RWPE2 (cell line): Measurements from ENCODE around the gene LRRC63.
A peak's percentile ranks its signal among the peaks of the same experiment; 100 is the strongest.

Source experiments
- ATAC-seq: fragments of 200-7000 bp; cut with Tn5 transposase; 3 replicates; pipeline ENCODE4 v1.9.1; 2021; ENCODE audit warnings: low read depth
- DNase-seq: peaks from one replicate; pipeline ENCODE4 v3.0.0-alpha.2; 2020; ENCODE audit warnings: low spot score
- H3K27ac ChIP-seq: fragments of 450-650 bp; 2 replicates; pipeline ENCODE4 v1.5.1; 2017; ENCODE audit warnings: mild to moderate bottlenecking; ENCODE audit not compliant: poor library complexity, severe bottlenecking
- H3K27me3 ChIP-seq: fragments of 250-450 bp; sonication (Bioruptor Pico); 2 replicates; pipeline ENCODE4 v1.5.1; 2021; ENCODE audit warnings: mild to moderate bottlenecking, moderate library complexity; ENCODE audit not compliant: insufficient read depth, poor library complexity, severe bottlenecking
- H3K36me3 ChIP-seq: fragments of 250-450 bp; sonication (Bioruptor Pico); 2 replicates; pipeline ENCODE4 v1.5.1; 2020; ENCODE audit warnings: low read depth, mild to moderate bottlenecking, moderate library complexity
- H3K4me1 ChIP-seq: fragments of 250-450 bp; sonication (Bioruptor Pico); 2 replicates; pipeline ENCODE4 v1.5.1; 2021; ENCODE audit warnings: mild to moderate bottlenecking, moderate library complexity; ENCODE audit not compliant: insufficient read depth, poor library complexity, severe bottlenecking
- H3K4me3 ChIP-seq: fragments of 250-450 bp; sonication (Bioruptor Pico); 2 replicates; pipeline ENCODE4 v1.5.1; 2021; ENCODE audit warnings: mild to moderate bottlenecking, moderate library complexity; ENCODE audit not compliant: severe bottlenecking
- H3K9me3 ChIP-seq: fragments of 250-450 bp; sonication (Bioruptor Pico); 2 replicates; pipeline ENCODE4 v1.5.1; 2021; ENCODE audit warnings: mild to moderate bottlenecking, moderate library complexity; ENCODE audit not compliant: severe bottlenecking
- CTCF ChIP-seq: fragments of 450-650 bp; IDR thresholded peaks from one replicate; pipeline ENCODE4 v1.5.1; 2017; ENCODE audit warnings: mild to moderate bottlenecking, moderate library complexity; ENCODE audit not compliant: poor library complexity, severe bottlenecking

The LRRC63 gene

GRCh38 chr13:46324976-46325375 is 113.2 kb downstream of the LRRC63 start:
- H3K4me3 ChIP-seq, result no peak overlapping the region

More at GRCh38 chr13:46324976-46325375, 113.2 kb downstream of the LRRC63 start:
- no peaks in the 10 kb centered on the region for H3K9me3 ChIP-seq
- peaks cover 12% of the 10 kb centered on the region for H3K4me1 ChIP-seq
- no peak for TF ChIP-seq CTCF
- H3K36me3 ChIP-seq, result no peaks in the 10 kb centered on the region
- H3K27me3 ChIP-seq, result no peaks in the 10 kb centered on the region
- ATAC-seq (peak; percentile 86), DNase-seq (no peak)
- H3K27ac ChIP-seq, result peak overlapping the region; percentile 31
